H1 (cell line): ENCODE measurements around the gene KDM8. TPM values are rescaled to one million over a fixed set of nuclear protein-coding genes. Genes with fewer than 3 reads are reported as not detected.

Source experiments
- CTCF ChIA-PET: fragments of 300-600 bp; sonication (Branson Sonifier 250); formaldehyde crosslinking; loops from one replicate; lab custom pipeline; 2021; ENCODE audit not compliant: partially characterized antibody; lab: Charles Lee
- POLR2A ChIA-PET: fragments of 300-600 bp; sonication (Branson Sonifier 250); formaldehyde crosslinking; loops from one replicate; lab custom pipeline; 2021; ENCODE audit warnings: inconsistent platforms; ENCODE audit not compliant: partially characterized antibody; lab: Charles Lee
- DNase-seq, 2 experiments: peaks; one replicate each; pipeline versions ENCODE4 v3.0.0 to v3.0.0-alpha.2; 2010 to 2022; ENCODE audit warnings: low spot score in 2 of 2, low read depth in 1 of 2, mixed read lengths in 1 of 2
- FAIRE-seq: peaks from 2 replicates; lab custom pipeline; 2011; peaks lifted over from hg19 to GRCh38; lab: Jason Lieb, UNC
- H2AFZ ChIP-seq: 2 replicates; pipeline ENCODE4 v1.8.1; 2012; ENCODE audit warnings: low read length, inconsistent platforms
- H2AK5ac ChIP-seq: 2 replicates; pipeline ENCODE4 v1.6.1; 2013; ENCODE audit warnings: low read depth, low read length
- H2BK120ac ChIP-seq: replicated peaks from 2 replicates; pipeline ENCODE3; 2013; ENCODE audit warnings: low read depth, low read length, inconsistent platforms
- H2BK12ac ChIP-seq: 2 replicates; pipeline ENCODE4 v1.6.1; 2013; ENCODE audit warnings: low read depth, low read length
- H2BK15ac ChIP-seq: 2 replicates; pipeline ENCODE4 v1.6.1; 2013; ENCODE audit warnings: low read length
- H2BK20ac ChIP-seq: 2 replicates; pipeline ENCODE4 v1.6.1; 2013; ENCODE audit warnings: low read length
- H2BK5ac ChIP-seq: 2 replicates; pipeline ENCODE4 v1.6.1; 2013; ENCODE audit warnings: low read depth, low read length
- H3K14ac ChIP-seq: 2 replicates; pipeline ENCODE4 v1.6.1; 2013; ENCODE audit warnings: inconsistent platforms; ENCODE audit not compliant: insufficient read length
- H3K18ac ChIP-seq: 2 replicates; pipeline ENCODE4 v1.6.1; 2013; ENCODE audit warnings: low read length; ENCODE audit errors: extremely low read depth
- H3K23ac ChIP-seq: 2 replicates; pipeline ENCODE4 v1.6.1; 2013; ENCODE audit warnings: inconsistent platforms; ENCODE audit not compliant: insufficient read length
- H3K23me2 ChIP-seq: 2 replicates; pipeline ENCODE4 v1.6.1; 2013; ENCODE audit warnings: low read depth, low read length
- H3K27ac ChIP-seq: 2 replicates; pipeline ENCODE4 v1.6.1; 2011; ENCODE audit warnings: low read depth, low read length, inconsistent platforms
- H3K27me3 ChIP-seq, 4 experiments: replicated peaks in 1 of 4; 1 replicate in 1 of 4; 2 replicates in 3 of 4; pipeline versions ENCODE4 v1.6.1 to v1.8.1; 2011 to 2013; ENCODE audit warnings: low read length in 3 of 4, mild to moderate bottlenecking in 3 of 4, inconsistent platforms in 2 of 4, mixed read lengths in 2 of 4, moderate library complexity in 1 of 4; ENCODE audit not compliant: control insufficient read depth in 3 of 4, insufficient read depth in 3 of 4; ENCODE audit errors: extremely low read depth in 1 of 4
- H3K36me3 ChIP-seq, 4 experiments: 2 replicates each; pipeline versions ENCODE4 v1.6.1 to v1.8.1; 2011 to 2013; ENCODE audit warnings: mild to moderate bottlenecking in 4 of 4, low read length in 3 of 4, moderate library complexity in 2 of 4, control low read depth in 1 of 4, inconsistent platforms in 1 of 4; ENCODE audit not compliant: insufficient read depth in 4 of 4, control insufficient read depth in 2 of 4
- H3K4ac ChIP-seq: replicated peaks from 2 replicates; pipeline ENCODE3; 2013; ENCODE audit warnings: low read length, low read depth, mixed read lengths, inconsistent platforms; ENCODE audit not compliant: insufficient read length
- H3K4me1 ChIP-seq, 4 experiments: replicated peaks in 1 of 4; 1 replicate in 1 of 4; 2 replicates in 3 of 4; pipeline versions ENCODE4 v1.6.1 to v1.8.1; 2011 to 2013; ENCODE audit warnings: low read length in 3 of 4, inconsistent platforms in 2 of 4, mixed read lengths in 1 of 4; ENCODE audit not compliant: insufficient read depth in 4 of 4, control insufficient read depth in 3 of 4
- H3K4me2 ChIP-seq, 2 experiments: 2 replicates each; pipeline versions ENCODE4 v1.6.1 to v1.8.1; 2011 to 2013; ENCODE audit warnings: low read depth in 2 of 2, low read length in 2 of 2, control low read depth in 1 of 2, inconsistent platforms in 1 of 2, mild to moderate bottlenecking in 1 of 2; ENCODE audit not compliant: insufficient read depth in 1 of 2
- H3K4me3 ChIP-seq, 4 experiments: fragments of 200-600, 300-600 bp in 1 of 4; sonication (generic), shearing (Covaris generic), sonication (Bioruptor Twin) in 1 of 4; 2 replicates each; pipeline versions ENCODE4 v1.5.1 to v1.8.1; 2011 to 2016; ENCODE audit warnings: low read length in 4 of 4, low read depth in 3 of 4, control low read depth in 2 of 4, inconsistent platforms in 2 of 4, mild to moderate bottlenecking in 2 of 4, mixed read lengths in 1 of 4, moderate library complexity in 1 of 4; ENCODE audit not compliant: insufficient read depth in 2 of 4; ENCODE audit errors: extremely low read depth in 1 of 4
- H3K56ac ChIP-seq: replicated peaks from 2 replicates; pipeline ENCODE3; 2013; ENCODE audit warnings: low read depth, mild to moderate bottlenecking, mixed read lengths, low read length, inconsistent platforms; ENCODE audit not compliant: insufficient read length
- H3K79me1 ChIP-seq: 2 replicates; pipeline ENCODE4 v1.6.1; 2013; ENCODE audit warnings: low read depth, low read length, control low read depth
- H3K79me2 ChIP-seq, 2 experiments: 2 replicates each; pipeline versions ENCODE4 v1.6.1 to v1.8.1; 2012 to 2013; ENCODE audit warnings: low read length in 2 of 2, mild to moderate bottlenecking in 2 of 2, inconsistent platforms in 1 of 2; ENCODE audit not compliant: insufficient read depth in 2 of 2, control insufficient read depth in 1 of 2
- H3K9ac ChIP-seq, 4 experiments: replicated peaks in 1 of 4; 1 replicate in 1 of 4; 2 replicates in 3 of 4; pipeline versions ENCODE4 v1.6.1 to v1.8.1; 2011 to 2013; ENCODE audit warnings: low read depth in 3 of 4, low read length in 3 of 4, control low read depth in 2 of 4, mild to moderate bottlenecking in 2 of 4, moderate library complexity in 2 of 4, inconsistent platforms in 1 of 4; ENCODE audit errors: extremely low read depth in 1 of 4
- H3K9me3 ChIP-seq, 2 experiments: 2 replicates each; pipeline versions ENCODE4 v1.6.1 to v1.8.1; 2012 to 2013; ENCODE audit warnings: mild to moderate bottlenecking in 2 of 2, moderate library complexity in 2 of 2, control low read depth in 1 of 2, inconsistent platforms in 1 of 2, low read depth in 1 of 2, low read length in 1 of 2, mixed read lengths in 1 of 2; ENCODE audit not compliant: insufficient read depth in 2 of 2
- H4K20me1 ChIP-seq, 2 experiments: replicated peaks in 1 of 2; 2 replicates each; pipeline versions ENCODE3 to v1.8.1; 2011 to 2013; ENCODE audit warnings: inconsistent platforms in 2 of 2, low read length in 2 of 2, mild to moderate bottlenecking in 1 of 2; ENCODE audit not compliant: insufficient read depth in 2 of 2, control insufficient read depth in 1 of 2
- H4K5ac ChIP-seq: 2 replicates; pipeline ENCODE4 v1.6.1; 2013; ENCODE audit warnings: low read length, low read depth, mixed read lengths, inconsistent platforms; ENCODE audit not compliant: insufficient read length
- H4K8ac ChIP-seq: 2 replicates; pipeline ENCODE4 v1.8.0; 2013; ENCODE audit warnings: mild to moderate bottlenecking, moderate library complexity, low read length, inconsistent platforms; ENCODE audit not compliant: insufficient read depth; ENCODE audit errors: extremely low read depth
- H4K91ac ChIP-seq: replicated peaks from 2 replicates; pipeline ENCODE3; 2013; ENCODE audit warnings: low read length, mixed read lengths, inconsistent platforms; ENCODE audit not compliant: insufficient read length
- BCL11A ChIP-seq, 2 experiments: IDR thresholded peaks; one replicate each; pipeline ENCODE4 v1.6.1; 2011; ENCODE audit warnings: low read depth in 2 of 2, low read length in 2 of 2, mild to moderate bottlenecking in 2 of 2
- CHD2 ChIP-seq: IDR thresholded peaks from 2 replicates; pipeline ENCODE4 v1.6.1; 2012; ENCODE audit warnings: low read length, improper control_type of control experiment
- NANOG ChIP-seq: IDR thresholded peaks from 2 replicates; pipeline ENCODE4 v1.6.1; 2011; ENCODE audit warnings: low read length, low read depth, mild to moderate bottlenecking, inconsistent platforms; ENCODE audit not compliant: insufficient read depth, poor library complexity, severe bottlenecking
- WGBS, 2 experiments: shearing (Covaris generic) in 1 of 2; methylation state at CpG; one replicate each; pipeline versions ENCODE4 v1.1.6 to v1.1.7; 2013 to 2015; ENCODE audit warnings: low lambda C conversion rate in 2 of 2, mixed read lengths in 2 of 2, inconsistent platforms in 1 of 2, low coverage in 1 of 2, missing lambda C conversion rate in 1 of 2; ENCODE audit not compliant: insufficient replicate concordance in 2 of 2, insufficient coverage in 1 of 2, insufficient read length in 1 of 2; ENCODE audit errors: extremely low coverage in 1 of 2, missing lambda C conversion rate in 1 of 2; 5-methylcytosine and 5-hydroxymethylcytosine counted together
- polyA plus RNA-seq, 7 experiments: library from polyadenylated mRNA; depleted of rRNA in 3 of 7; stranded (reverse) in 5 of 7; unstranded in 2 of 7; fragments of >200 nt in 5 of 7; fragments of 200-250 nt in 2 of 7; gene quantifications; 1 replicate in 5 of 7; 2 replicates in 1 of 7; 4 replicates in 1 of 7; pipeline versions ENCODE4 v1.2.1 to v1.2.3, GENCODE V29; 2011 to 2013; ENCODE audit warnings: missing spikeins in 2 of 7, mixed read lengths in 2 of 7
- total RNA-seq: library from RNA; stranded (reverse); fragmentation: NEBNext Ultra II Directional; extraction: Animal tissue kit (Norgen Biotek cat#: 25700); gene quantifications from 2 replicates; pipeline ENCODE4 v1.2.1, GENCODE V29; 2021

The KDM8 gene
- total and polyA plus RNA-seq, 2 of the 8 experiments (the other 6 are each of a cell fraction or from before 2014, with no cell fraction given) = 10.3 to 12.8 TPM

GRCh38 chr16:27225536-27226360 lies 22.4 kb downstream of the KDM8 start:
- ChIA-PET CTCF (interaction anchor here (0.8 to 7.6 kb wide), 14 partner anchors 10 to 231 kb away, joined by 3 to 73 read pairs (median 5); no protein-coding TSS in a partner anchor), POLR2A (interaction anchor here (0.6 to 3.5 kb wide), 2 partner anchors 22 to 837 kb away, joined by 3 to 13 read pairs; partner anchors contain the start of gene KDM8)
- no peak overlapping the region for H3K9ac ChIP-seq
- no peaks in the 10 kb centered on the region for H3K36me3 ChIP-seq
- H2AK5ac ChIP-seq = peak overlapping the region; percentile 40; the same call in 1 of the 2 replicates
- H4K5ac ChIP-seq = no peak overlapping the region
- H3K18ac ChIP-seq = no peak overlapping the region
- H4K91ac ChIP-seq = no peak overlapping the region
- H3K4ac ChIP-seq = no peak overlapping the region
- no peak overlapping the region for H2BK12ac ChIP-seq
- 0 out of 2 replicates have a peak overlapping the region, but pooled peaks have one; percentile 57 for H4K8ac ChIP-seq
- no peak overlapping the region for H2BK120ac ChIP-seq
- H2AFZ ChIP-seq = no peak overlapping the region
- 0 out of 7 replicates have a peak, but pooled peaks cover 0 to 2% (median 0%) of the 10 kb centered on the region in 4 experiments for H3K4me1 ChIP-seq
- no peaks in the 10 kb centered on the region for H3K79me1 ChIP-seq
- no peak overlapping the region for H2BK20ac ChIP-seq
- H3K23me2 ChIP-seq = no peaks in the 10 kb centered on the region
- no peak overlapping the region for H3K4me3 ChIP-seq
- H3K27me3 ChIP-seq = no peaks in the 10 kb centered on the region
- H3K4me2 ChIP-seq = no peak overlapping the region
- H2BK15ac ChIP-seq = no peak overlapping the region
- H3K27ac ChIP-seq = no peak overlapping the region
- no peak for DNase-seq
- H3K23ac ChIP-seq = no peak overlapping the region
- 0 out of 2 replicates have a peak overlapping the region, but pooled peaks have one; percentile 68 for H2BK5ac ChIP-seq
- H3K79me2 ChIP-seq = no peaks in the 10 kb centered on the region
- no peaks in the 10 kb centered on the region for H4K20me1 ChIP-seq
- 90% methylated on average over 27 of the region's 27 CpGs; no CpG with 5 or more reads in 1 of the 2 experiments for WGBS, 2 experiments
- no peak overlapping the region for H3K14ac ChIP-seq
- TF ChIP-seq BCL11A (IDR thresholded peaks at IDR 0.05; ENCODE audit: low read depth in 2 of 2, low read length in 2 of 2) (no peak), CHD2 (no peak), NANOG (no peak)
- no peaks in the 10 kb centered on the region for H3K9me3 ChIP-seq
- no peak overlapping the region for H3K56ac ChIP-seq
- FAIRE-seq = no peak
